Endometrium (tissue), 2 donors: ENCODE results near the gene MAST4.
"Not testable (repeated sequence)": the region's sequence is repeated elsewhere in the genome, so short reads cannot be mapped to it uniquely, and the experiment has no call there.

Experiments used
- FAIRE-seq: peaks from 2 replicates; lab custom pipeline; 2012; peaks lifted over from hg19 to GRCh38; lab: Jason Lieb, UNC
- donor health status: control.
- donor health status: control.

The MAST4 gene

DNA sequence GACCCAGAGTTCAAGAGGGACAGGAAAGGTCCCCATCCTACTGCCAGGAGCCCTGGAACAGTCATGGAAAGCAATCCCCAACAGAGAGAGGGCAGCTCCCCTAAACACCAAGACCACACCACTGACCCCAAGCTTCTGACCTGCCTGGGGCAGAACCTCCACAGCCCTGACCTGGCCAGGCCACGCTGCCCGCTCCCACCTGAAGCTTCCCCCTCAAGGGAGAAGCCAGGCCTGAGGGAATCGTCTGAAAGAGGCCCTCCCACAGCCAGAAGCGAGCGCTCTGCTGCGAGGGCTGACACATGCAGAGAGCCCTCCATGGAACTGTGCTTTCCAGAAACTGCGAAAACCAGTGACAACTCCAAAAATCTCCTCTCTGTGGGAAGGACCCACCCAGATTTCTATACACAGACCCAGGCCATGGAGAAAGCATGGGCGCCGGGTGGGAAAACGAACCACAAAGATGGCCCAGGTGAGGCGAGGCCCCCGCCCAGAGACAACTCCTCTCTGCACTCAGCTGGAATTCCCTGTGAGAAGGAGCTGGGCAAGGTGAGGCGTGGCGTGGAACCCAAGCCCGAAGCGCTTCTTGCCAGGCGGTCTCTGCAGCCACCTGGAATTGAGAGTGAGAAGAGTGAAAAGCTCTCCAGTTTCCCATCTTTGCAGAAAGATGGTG lies 568.8 kb downstream of the MAST4 start:
- no peak for FAIRE-seq

DNA sequence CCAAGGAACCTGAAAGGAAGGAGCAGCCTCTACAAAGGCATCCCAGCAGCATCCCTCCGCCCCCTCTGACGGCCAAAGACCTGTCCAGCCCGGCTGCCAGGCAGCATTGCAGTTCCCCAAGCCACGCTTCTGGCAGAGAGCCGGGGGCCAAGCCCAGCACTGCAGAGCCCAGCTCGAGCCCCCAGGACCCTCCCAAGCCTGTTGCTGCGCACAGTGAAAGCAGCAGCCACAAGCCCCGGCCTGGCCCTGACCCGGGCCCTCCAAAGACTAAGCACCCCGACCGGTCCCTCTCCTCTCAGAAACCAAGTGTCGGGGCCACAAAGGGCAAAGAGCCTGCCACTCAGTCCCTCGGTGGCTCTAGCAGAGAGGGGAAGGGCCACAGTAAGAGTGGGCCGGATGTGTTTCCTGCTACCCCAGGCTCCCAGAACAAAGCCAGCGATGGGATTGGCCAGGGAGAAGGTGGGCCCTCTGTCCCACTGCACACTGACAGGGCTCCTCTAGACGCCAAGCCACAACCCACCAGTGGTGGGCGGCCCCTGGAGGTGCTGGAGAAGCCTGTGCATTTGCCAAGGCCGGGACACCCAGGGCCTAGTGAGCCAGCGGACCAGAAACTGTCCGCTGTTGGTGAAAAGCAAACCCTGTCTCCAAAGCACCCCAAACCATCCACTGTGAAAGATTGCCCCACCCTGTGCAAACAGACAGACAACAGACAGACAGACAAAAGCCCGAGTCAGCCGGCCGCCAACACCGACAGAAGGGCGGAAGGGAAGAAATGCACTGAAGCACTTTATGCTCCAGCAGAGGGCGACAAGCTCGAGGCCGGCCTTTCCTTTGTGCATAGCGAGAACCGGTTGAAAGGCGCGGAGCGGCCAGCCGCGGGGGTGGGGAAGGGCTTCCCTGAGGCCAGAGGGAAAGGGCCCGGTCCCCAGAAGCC lies 569.6 kb downstream of the MAST4 start:
- no peak for FAIRE-seq

DNA sequence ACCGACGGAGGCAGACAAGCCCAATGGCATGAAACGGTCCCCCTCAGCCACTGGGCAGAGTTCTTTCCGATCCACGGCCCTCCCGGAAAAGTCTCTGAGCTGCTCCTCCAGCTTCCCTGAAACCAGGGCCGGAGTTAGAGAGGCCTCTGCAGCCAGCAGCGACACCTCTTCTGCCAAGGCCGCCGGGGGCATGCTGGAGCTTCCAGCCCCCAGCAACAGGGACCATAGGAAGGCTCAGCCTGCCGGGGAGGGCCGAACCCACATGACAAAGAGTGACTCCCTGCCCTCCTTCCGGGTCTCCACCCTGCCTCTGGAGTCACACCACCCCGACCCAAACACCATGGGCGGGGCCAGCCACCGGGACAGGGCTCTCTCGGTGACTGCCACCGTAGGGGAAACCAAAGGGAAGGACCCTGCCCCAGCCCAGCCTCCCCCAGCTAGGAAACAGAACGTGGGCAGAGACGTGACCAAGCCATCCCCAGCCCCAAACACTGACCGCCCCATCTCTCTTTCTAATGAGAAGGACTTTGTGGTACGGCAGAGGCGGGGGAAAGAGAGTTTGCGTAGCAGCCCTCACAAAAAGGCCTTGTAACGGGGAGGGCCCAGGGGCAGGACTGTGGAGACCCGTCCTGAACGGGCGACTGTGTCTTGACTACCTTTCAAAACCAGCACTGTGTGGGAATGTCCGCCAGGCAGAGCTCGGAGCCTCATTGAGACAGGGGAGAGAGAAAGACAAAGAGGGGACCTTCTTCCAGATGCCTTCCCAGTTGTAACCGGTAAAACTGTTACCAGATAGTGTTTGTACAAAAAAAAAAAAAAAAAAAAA lies 570.5 kb downstream of the MAST4 start:
- FAIRE-seq, result no peak

DNA sequence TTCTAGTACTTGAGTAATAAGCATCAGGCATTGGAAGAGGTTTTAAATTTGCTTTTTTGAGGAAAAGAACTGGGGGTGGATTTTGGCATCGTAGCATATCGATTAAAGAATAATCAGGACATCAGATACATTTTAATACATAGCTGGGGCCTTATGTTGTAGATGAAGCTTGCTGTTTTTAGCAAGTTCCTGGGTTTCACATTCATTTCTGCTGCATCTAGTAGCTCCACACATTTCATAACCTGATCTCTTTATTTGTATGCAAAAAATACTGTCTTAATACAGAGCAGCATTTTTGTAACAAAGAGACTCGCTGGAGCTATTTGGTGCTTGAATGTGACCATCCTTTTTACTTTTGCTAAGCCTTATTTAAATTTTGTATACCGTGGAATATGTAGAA lies 571.9 kb downstream of the MAST4 start:
- no peak for FAIRE-seq

DNA sequence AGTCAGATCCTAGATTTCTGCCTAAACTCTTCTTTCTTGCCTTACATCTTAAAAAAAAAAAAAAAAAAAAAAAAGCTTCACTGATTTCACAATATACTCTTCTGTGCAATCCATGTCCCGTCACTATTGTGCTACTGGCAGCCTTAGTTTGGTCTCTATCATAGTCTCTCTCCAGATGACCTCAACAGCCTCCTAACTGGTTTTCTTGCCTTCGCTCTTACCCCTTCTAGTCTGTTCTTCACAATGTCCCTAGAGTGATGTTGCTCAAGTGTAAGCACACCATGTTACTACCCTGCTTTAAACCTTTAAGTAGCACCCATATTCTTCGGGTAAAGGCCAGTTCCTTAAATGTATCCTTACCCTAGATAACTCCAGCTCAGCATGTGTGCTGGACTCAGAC lies 574.6 kb downstream of the MAST4 start:
- no peak for FAIRE-seq

DNA sequence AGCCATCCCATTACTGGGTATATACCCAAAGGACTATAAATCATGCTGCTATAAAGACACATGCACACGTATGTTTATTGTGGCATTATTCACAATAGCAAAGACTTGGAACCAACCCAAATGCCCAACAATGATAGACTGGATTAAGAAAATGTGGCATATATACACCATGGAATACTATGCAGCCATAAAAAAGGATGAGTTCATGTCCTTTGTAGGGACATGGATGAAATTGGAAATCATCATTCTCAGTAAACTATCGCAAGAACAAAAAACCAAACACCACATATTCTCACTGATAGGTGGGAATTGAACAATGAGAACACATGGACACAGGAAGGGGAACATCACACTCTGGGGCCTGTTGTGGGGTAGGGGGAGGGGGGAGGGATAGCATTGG lies 577.2 kb downstream of the MAST4 start:
- not testable (repeated sequence) for FAIRE-seq

DNA sequence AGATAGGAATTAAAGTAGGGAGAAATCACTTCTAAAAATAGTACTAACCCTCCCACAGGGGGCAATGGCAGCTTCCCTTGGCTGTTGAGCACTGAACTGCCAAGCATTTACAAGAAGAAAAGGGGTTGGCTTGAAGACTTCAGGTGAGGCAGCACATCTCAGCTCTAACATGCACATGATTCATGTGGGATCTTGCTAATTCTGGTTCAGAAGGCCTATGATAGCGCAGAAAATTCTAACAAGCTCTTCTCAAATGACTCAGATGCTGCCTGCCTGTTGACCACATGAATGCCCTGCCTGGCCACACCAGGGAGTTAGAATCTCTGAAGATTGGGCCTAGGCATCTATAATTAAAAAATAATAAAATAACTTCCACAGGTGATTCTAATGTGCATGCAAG lies 577.8 kb downstream of the MAST4 start:
- FAIRE-seq, result no peak

DNA sequence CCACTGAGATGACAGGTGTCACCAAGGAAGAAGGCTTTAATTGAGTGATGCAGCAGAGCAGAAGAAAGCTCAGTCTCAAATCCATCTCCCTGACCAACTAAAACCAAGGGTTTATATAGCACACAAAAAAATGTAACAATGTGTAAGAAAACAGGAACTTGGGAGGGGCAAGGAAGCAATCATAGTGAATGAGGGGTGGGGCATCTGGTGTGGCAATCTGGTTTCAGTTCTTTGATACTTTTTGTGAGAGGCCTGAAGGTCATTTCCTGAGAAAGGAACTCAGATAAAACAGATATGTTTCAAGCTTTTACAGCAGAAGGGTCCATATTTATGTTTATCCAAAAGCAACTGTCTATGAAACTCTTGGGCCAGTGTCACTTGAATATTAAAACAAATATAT lies 580.7 kb downstream of the MAST4 start:
- FAIRE-seq, result no peak

DNA sequence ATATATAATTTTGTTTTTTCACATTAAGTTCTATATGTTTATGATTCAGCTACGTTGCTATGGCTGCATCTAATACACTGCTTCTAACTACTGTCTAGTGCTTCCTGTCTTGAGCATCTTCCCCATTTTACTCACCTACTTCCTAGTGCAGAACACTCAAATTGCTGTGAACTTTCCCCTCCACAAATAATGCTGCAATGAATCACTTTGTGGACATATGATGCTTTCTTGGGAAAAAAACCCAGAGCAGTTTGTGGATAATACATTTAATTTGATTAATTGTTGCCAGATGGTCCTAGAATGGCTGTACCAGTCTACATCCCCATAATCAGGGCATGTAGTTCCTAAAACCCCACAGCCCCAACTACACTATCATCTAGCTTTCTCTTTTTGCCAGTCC lies 581.9 kb downstream of the MAST4 start:
- FAIRE-seq, result no peak

DNA sequence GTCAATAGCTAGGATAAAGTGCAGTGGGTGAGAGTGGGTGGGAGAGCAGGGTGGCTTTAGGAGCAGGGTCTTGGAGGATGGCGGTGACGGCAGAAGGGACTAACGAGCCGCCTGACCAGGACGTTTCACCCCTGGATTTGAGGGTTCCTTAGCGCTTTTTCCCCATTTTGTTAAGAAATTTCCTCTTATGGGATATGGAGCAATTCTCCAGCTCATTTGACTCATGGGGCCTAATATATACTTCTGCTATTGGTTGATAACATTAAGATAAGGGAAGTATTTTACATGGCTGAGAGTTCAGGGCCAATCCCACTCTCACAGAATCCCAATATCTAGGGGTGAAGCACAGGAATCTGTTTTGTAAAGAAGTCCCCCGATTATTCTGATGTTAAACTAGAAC lies 582.8 kb downstream of the MAST4 start:
- FAIRE-seq, result no peak

DNA sequence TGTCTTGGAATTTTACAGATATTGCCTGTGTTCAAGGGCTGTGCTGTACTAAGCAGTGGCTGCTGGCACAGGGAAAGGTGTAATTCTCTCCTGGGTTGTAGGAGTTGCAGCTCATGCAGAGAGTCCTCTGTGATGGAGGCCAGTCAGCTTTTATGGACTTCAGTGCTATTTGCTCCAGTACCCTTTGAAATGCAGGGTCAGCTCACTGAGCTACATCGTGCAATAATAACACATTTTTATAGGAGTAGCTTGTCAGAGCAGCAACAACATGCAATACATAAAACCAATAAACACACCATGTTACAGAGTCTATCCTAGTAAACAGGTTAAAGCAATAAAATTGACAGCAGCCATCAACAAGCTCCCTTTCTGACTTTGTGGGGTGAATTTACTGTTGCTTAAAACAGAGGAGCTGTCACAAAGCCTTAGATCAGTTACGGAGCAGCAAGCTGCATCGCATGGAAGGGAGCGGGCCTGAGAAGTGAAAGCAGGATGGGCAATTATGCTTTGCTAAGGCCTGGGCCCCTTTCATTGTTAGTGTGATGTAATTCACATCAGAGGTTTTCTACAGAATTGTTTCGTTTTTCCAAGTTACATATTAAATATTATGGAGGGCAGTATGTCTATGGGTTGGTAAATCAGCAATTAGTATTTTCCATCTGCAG lies 583.6 kb downstream of the MAST4 start:
- no peak for FAIRE-seq

DNA sequence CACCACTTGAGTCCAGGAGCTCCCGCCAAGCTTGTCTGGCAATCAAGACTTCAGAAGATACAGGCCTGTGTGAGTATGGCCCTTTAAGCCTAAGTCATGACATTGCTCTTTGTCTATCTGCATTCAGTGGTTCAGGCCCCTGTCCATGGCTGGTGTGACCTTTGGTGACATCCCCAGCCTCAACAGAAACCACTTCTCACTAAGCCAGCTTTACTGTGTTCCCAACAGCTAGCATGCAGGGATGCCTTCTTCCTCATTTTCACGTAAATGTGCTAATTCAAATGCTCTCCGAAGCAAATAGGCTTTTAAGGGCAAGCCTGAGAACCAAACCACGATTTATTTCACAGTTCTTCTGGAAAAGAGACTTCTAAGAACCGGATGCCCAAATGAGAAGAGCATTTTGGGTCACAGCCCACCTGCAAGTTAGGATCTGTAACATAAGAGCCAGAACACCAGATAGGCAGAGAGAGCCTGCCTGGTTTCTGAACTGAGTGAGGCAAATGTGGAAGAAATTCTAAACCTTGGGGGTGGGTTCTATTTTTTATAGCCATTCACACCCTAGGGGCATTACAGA lies 585.5 kb downstream of the MAST4 start:
- no peak for FAIRE-seq

DNA sequence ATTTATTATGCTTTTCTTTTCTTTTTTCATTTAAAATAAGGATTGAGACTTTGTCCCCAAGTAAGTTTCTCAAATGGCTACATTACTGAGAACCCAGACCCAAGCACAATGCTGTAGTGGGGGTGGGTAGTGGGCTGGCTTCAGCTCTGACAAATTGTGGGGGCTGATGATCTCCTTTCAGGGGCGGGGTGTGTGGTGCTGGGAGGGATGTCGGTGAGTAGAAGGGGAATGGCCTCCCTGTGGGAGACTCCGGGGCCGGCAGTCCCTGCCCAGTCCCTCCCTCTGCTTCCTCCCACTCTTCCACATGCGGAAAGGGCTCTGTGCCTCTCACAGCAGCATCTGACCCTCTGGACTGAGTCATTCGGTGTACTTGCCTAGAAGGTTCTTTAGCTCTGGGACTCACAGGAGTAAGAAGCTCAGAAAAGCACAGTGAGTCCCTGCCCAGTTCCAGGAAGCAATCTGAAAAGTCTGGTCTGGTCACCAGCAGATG lies 586.2 kb downstream of the MAST4 start:
- no peak for FAIRE-seq

DNA sequence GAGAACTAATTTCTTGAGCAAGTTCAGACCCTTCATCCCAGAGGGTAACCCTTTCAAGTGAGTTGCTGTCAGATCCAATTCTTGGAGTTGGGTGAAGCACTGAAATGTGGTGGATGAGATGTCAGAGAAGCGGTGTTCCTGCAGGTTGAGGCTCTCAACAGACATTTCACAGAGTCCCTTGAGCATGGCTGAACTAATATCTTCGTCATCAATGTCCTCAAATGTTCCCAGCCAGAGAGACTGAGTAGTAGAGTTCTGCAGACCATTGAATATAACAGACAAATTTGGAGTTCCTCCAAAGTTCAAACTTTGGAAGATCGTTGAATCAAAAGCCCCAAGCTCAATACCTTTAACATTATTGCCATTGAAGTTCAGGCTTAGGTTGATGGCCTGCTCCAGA lies 587.7 kb downstream of the MAST4 start:
- no peak for FAIRE-seq

DNA sequence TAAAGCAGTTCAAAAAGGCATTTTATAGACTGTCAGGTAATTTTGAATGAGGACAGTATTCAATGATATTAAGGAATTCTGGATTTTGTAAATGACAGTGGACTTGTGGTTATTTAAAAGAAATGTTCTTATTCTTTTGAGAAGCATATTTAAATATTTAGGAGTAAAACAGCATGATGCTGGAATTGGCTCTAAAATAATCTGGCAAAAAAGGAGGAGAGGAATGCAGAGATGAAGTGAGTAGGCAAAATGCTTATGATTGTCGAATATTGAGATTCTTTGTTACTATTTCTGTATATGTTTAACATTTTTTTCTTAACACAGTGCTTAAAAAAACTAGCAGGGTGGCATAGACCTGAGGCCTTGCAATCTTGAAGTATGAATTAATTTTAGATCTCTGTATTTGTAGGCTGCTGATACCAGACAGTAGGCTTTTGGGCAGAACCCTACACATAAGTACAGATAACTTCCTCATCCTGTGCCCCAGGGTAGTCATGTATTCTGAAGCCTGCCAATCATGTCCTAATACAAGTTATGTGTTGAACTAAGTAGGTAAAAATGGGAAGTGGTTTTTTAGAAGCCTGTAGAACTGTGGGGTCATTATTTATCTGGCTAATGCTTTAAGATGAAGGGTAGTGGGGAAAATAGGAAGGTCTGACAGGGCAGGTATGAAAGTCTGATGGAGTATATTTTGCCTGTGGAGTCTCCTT lies 591.0 kb downstream of the MAST4 start:
- no peak for FAIRE-seq

DNA sequence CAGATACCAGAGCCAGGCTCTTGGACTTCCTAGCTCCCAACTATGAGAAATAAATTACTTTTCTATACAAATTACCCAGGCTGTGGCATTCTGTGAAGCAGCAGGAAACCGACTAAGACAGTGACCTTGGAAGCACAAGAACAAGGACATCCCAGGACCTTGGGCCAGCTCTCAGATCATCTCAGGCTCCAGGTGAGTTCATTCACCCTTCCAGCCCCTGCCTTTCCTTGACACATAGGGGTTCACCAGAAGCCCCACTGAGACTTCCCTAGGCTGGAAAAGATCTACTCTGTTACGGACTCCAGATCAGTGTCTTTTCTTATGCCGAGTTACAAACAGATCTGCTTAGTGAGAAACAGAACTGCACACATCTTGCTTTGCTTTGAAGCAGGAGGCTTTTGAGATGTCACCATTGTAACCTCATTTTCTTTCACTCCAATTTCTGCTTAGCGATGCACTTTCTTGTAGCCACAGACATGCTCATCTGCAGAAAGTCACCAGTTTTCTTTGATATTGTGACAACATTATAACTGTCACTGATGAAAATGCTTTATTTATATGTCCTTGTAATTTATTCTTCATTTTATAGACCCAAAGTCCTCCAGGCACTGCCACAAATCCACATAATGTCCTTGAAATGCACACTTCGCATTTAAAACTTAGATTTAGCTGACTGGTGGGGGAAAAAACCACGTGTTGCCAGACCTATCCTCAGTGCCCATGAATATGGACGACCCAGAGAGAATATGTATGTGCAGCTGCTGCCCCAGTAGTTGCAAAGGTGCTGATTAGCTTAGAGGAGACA lies 592.3 kb downstream of the MAST4 start:
- no peak for FAIRE-seq

DNA sequence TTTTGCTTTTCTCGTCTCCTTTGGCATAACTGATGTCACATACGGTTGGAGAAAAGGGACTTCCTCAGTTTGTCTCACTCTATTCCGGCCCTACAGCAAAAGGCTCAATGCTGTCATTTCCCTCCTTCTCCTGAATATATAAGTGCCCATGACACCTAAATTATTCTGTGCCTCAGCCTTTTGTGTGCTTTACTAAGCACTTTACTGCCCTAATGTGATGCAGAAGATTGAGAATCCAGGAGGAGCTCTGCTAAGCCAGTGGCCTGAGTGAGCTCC lies 592.8 kb downstream of the MAST4 start:
- no peak for FAIRE-seq

DNA sequence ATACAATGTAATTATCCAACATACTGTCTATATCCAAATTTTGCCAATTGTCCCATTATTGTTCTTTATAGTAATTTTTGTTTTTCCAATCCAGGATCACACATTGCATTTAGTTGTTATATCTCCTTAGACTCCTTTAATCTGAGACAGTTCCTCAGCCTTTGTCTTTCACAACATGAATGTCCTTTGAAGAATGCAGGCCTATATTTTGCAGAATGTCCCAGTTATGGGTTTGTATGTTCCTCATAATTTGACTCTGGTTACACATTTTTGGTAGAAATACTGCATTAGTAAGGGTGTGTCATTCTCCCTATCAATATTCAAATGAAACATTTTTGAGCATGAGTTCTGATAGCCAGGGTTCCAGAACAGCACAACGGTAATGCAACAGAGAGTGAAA lies 593.7 kb downstream of the MAST4 start:
- FAIRE-seq, result no peak

DNA sequence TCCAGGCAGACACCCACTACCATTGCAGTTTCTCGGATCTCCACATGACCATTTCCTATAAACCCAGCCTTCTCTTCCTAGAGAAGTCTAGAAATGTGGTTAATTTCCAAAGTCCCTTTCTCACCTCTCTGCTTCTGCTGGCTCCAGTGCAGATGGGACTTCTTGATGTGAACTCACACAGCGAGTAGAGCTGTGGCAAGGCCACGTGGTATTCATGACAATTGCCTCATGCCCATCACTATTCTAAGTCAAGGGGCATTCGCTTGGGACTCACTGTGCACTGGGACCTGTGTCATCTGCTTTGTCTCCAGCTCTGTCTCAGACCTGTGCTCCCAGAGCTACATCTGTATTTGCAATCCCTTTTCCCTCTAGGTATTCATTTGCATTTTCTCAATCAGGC lies 594.2 kb downstream of the MAST4 start:
- FAIRE-seq, result no peak

DNA sequence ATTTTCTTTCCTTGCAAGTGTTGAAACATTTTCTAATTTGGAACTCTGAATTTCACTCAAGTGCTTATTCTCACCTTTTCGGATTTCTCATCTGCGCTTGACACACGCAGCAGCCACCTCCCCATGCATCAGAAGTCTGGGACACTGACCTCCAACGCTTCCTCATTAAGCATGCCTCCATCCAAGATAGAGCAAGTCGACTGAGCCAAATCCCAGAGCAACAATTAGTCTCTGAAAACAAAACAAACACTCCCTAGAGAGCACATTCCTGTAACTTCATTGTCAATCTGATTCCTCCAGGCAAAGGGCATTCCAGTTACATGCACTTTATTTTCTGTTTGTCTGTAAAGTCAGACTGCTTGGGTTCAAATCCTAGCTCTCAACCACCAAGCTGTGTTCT lies 594.7 kb downstream of the MAST4 start:
- FAIRE-seq, result no peak
